Measurements from ENCODE around the gene SDE2. TPM values are rescaled to one million over a fixed set of nuclear protein-coding genes. Genes with fewer than 3 reads are reported as not detected.

The SDE2 gene
- total and polyA plus RNA-seq, 2 of the 8 experiments (the other 6 are each of a cell fraction or from before 2014, with no cell fraction given): 8.5 to 16.7 TPM

- Histone ChIP-seq H2BK5ac (ENCODE audit: low read depth, low read length) (no peak overlapping the region), H3K27ac (ENCODE audit: low read depth, low read length) (no peak overlapping the region), H3K79me1 (ENCODE audit: low read depth, low read length) (no peaks in the 10 kb centered on the region), H3K4me2 (ENCODE audit: insufficient read depth in 1 of 2, low read depth in 2 of 2, low read length in 2 of 2) (no peak overlapping the region), H2AFZ (ENCODE audit: low read length) (no peak overlapping the region), H2BK20ac (ENCODE audit: low read length) (no peak overlapping the region), H4K8ac (ENCODE audit: extremely low read depth, insufficient read depth, low read length) (no peak overlapping the region), H3K79me2 (ENCODE audit: control insufficient read depth in 1 of 2, insufficient read depth in 2 of 2, low read length in 2 of 2) (no peaks in the 10 kb centered on the region), H3K4me1 (replicated peaks in 1 of 4; ENCODE audit: control insufficient read depth in 3 of 4, insufficient read depth in 4 of 4, low read length in 3 of 4) (no peaks in the 10 kb centered on the region), H3K56ac (replicated peaks; ENCODE audit: insufficient read length, low read depth, low read length) (no peak overlapping the region), H3K18ac (ENCODE audit: extremely low read depth, low read length) (no peak overlapping the region), H3K23ac (ENCODE audit: insufficient read length) (no peak overlapping the region), H4K5ac (ENCODE audit: insufficient read length, low read depth, low read length) (no peak overlapping the region), H3K9ac (replicated peaks in 1 of 4; ENCODE audit: extremely low read depth in 1 of 4, low read depth in 3 of 4, low read length in 3 of 4) (no peak overlapping the region), H2BK12ac (ENCODE audit: low read depth, low read length) (no peak overlapping the region), H3K27me3 (replicated peaks in 1 of 4; ENCODE audit: control insufficient read depth in 3 of 4, extremely low read depth in 1 of 4, insufficient read depth in 3 of 4, low read length in 3 of 4) (no peaks in the 10 kb centered on the region), H4K91ac (replicated peaks; ENCODE audit: insufficient read length, low read length) (no peak overlapping the region), H2BK120ac (replicated peaks; ENCODE audit: low read depth, low read length) (no peak overlapping the region), H3K9me3 (ENCODE audit: insufficient read depth in 2 of 2, low read depth in 1 of 2, low read length in 1 of 2) (no peaks in the 10 kb centered on the region), H3K23me2 (ENCODE audit: low read depth, low read length) (no peaks in the 10 kb centered on the region), H3K4ac (replicated peaks; ENCODE audit: insufficient read length, low read depth, low read length) (no peak overlapping the region), H3K36me3 (ENCODE audit: control insufficient read depth in 2 of 4, insufficient read depth in 4 of 4, low read length in 3 of 4) (no peaks in the 10 kb centered on the region), H4K20me1 (replicated peaks in 1 of 2; ENCODE audit: control insufficient read depth in 1 of 2, insufficient read depth in 2 of 2, low read length in 2 of 2) (no peaks in the 10 kb centered on the region), H2AK5ac (ENCODE audit: low read depth, low read length) (no peak overlapping the region), H3K4me3 (ENCODE audit: extremely low read depth in 1 of 4, insufficient read depth in 2 of 4, low read depth in 3 of 4, low read length in 4 of 4) (no peak overlapping the region), H3K14ac (ENCODE audit: insufficient read length) (no peak overlapping the region), H2BK15ac (ENCODE audit: low read length) (no peak overlapping the region)
- FAIRE-seq: no peak
- 79% methylated on average over 2 of the region's 2 CpGs; no CpG with 5 or more reads in 1 of the 2 experiments for WGBS, 2 experiments (ENCODE audit: extremely low coverage in 1 of 2, insufficient coverage in 1 of 2, insufficient read length in 1 of 2, insufficient replicate concordance in 2 of 2, low coverage in 1 of 2, low lambda C conversion rate in 2 of 2, missing lambda C conversion rate in 1 of 2)
- ChIA-PET CTCF (ENCODE audit: partially characterized antibody) (no interaction called here), POLR2A (ENCODE audit: partially characterized antibody) (interaction anchor here (1.8 kb wide), 1 partner anchor 27 kb away, joined by 4 read pairs; the partner anchor contains the start of gene SDE2)
- DNase-seq (ENCODE audit: low read depth in 1 of 2, low spot score in 2 of 2): no peak
- TF ChIP-seq RNF2 (IDR thresholded peaks at IDR 0.05; ENCODE audit: borderline replicate concordance, low read depth, low read length, missing control alignments, poor library complexity, severe bottlenecking): no peak
- TF ChIP-seq KDM5A (IDR thresholded peaks at IDR 0.05; ENCODE audit: low read length): no peak
- TF ChIP-seq CHD1 (IDR thresholded peaks at IDR 0.05; ENCODE audit: low read depth, low read length): no peak
- TF ChIP-seq CREB1 (IDR thresholded peaks at IDR 0.05): no peak
- no peak for TF ChIP-seq RAD21 (IDR thresholded peaks at IDR 0.05 in 1 of 2, conservative IDR thresholded peaks at IDR 0.05 in 1 of 2; ENCODE audit: low read depth in 2 of 2, low read length in 2 of 2)
- no peak for TF ChIP-seq TCF12 (IDR thresholded peaks at IDR 0.05; ENCODE audit: low read depth, low read length)
- no peak for TF ChIP-seq BCL11A (IDR thresholded peaks at IDR 0.05; ENCODE audit: low read depth in 2 of 2, low read length in 2 of 2)
- TF ChIP-seq SIN3A (conservative IDR thresholded peaks at IDR 0.05 in 1 of 2, IDR thresholded peaks at IDR 0.05 in 1 of 2; ENCODE audit: low read depth in 1 of 2, low read length in 2 of 2): no peak
- no peak for TF ChIP-seq KDM4A (IDR thresholded peaks at IDR 0.05; ENCODE audit: low read depth, low read length, severe bottlenecking)
- TF ChIP-seq SUZ12 (IDR thresholded peaks at IDR 0.05; ENCODE audit: low read length): no peak
- no peak for TF ChIP-seq MAX (IDR thresholded peaks at IDR 0.05)
- TF ChIP-seq RBBP5 (IDR thresholded peaks at IDR 0.05; ENCODE audit: borderline replicate concordance, low read depth, low read length): no peak
- no peak for TF ChIP-seq EP300 (IDR thresholded peaks at IDR 0.05; ENCODE audit: borderline replicate concordance in 1 of 2, low read depth in 2 of 2, low read length in 2 of 2)
Observed at GRCh38 chr1:226026833-226027232, 27.7 kb upstream of the SDE2 start.

All from H1 (cell line).